H9 (cell line): ENCODE measurements around the gene METTL23. TPM values are rescaled to one million over a fixed set of nuclear protein-coding genes. Genes with fewer than 3 reads are reported as not detected.

ENCODE experiments used
- DNase-seq: peaks from one replicate; pipeline ENCODE4 v3.0.0-alpha.2; 2017
- H2AFZ ChIP-seq: one replicate; pipeline ENCODE4 v1.6.1; 2013; ENCODE audit warnings: mild to moderate bottlenecking, low read length, control low read depth, moderate library complexity
- H2AK5ac ChIP-seq: 2 replicates; pipeline ENCODE4 v1.6.1; 2013; ENCODE audit warnings: low read length, control low read depth, mixed read lengths; ENCODE audit not compliant: insufficient read length
- H2BK120ac ChIP-seq: one replicate; pipeline ENCODE4 v1.6.1; 2013; ENCODE audit warnings: low read depth, mild to moderate bottlenecking, low read length, control low read depth, inconsistent platforms; ENCODE audit not compliant: poor library complexity, severe bottlenecking
- H2BK12ac ChIP-seq: 2 replicates; pipeline ENCODE4 v1.6.1; 2013; ENCODE audit warnings: low read length, control low read depth, mixed read lengths, low read depth; ENCODE audit not compliant: insufficient read length
- H2BK15ac ChIP-seq: 2 replicates; pipeline ENCODE4 v1.6.1; 2013; ENCODE audit warnings: low read depth, low read length, control low read depth
- H2BK20ac ChIP-seq: one replicate; pipeline ENCODE4 v1.6.1; 2013; ENCODE audit warnings: low read depth, mild to moderate bottlenecking, low read length, control low read depth, inconsistent platforms; ENCODE audit not compliant: poor library complexity, severe bottlenecking
- H2BK5ac ChIP-seq: 2 replicates; pipeline ENCODE4 v1.6.1; 2013; ENCODE audit warnings: low read length, control low read depth, mixed read lengths; ENCODE audit not compliant: insufficient read length
- H3K14ac ChIP-seq: 2 replicates; pipeline ENCODE4 v1.6.1; 2013; ENCODE audit warnings: low read length, control low read depth; ENCODE audit not compliant: insufficient read depth
- H3K18ac ChIP-seq: 2 replicates; pipeline ENCODE4 v1.6.1; 2013; ENCODE audit warnings: low read depth, mild to moderate bottlenecking, mixed read lengths, low read length, control low read depth; ENCODE audit not compliant: insufficient read length
- H3K23ac ChIP-seq: 2 replicates; pipeline ENCODE4 v1.6.1; 2013; ENCODE audit warnings: low read length, control low read depth, mixed read lengths, low read depth; ENCODE audit not compliant: insufficient read length
- H3K23me2 ChIP-seq: 2 replicates; pipeline ENCODE4 v1.6.1; 2013; ENCODE audit warnings: low read depth, mild to moderate bottlenecking, mixed read lengths, low read length, control low read depth; ENCODE audit not compliant: insufficient read length, poor library complexity, severe bottlenecking
- H3K27ac ChIP-seq: 2 replicates; pipeline ENCODE4 v1.5.1; 2013; ENCODE audit warnings: low read length, control low read depth, mixed read lengths, low read depth; ENCODE audit not compliant: insufficient read length
- H3K27me3 ChIP-seq: 2 replicates; pipeline ENCODE4 v1.6.1; 2013; ENCODE audit warnings: low read length, control low read depth, inconsistent platforms; ENCODE audit not compliant: insufficient read depth
- H3K4ac ChIP-seq: 2 replicates; pipeline ENCODE4 v1.6.1; 2013; ENCODE audit warnings: low read depth, mild to moderate bottlenecking, control low read depth, inconsistent platforms, low read length, moderate library complexity
- H3K4me1 ChIP-seq: 2 replicates; pipeline ENCODE4 v1.6.1; 2013; ENCODE audit warnings: low read length, control low read depth, inconsistent platforms; ENCODE audit not compliant: insufficient read depth
- H3K4me2 ChIP-seq: 2 replicates; pipeline ENCODE4 v1.6.1; 2013; ENCODE audit warnings: low read length, control low read depth, mixed read lengths; ENCODE audit not compliant: insufficient read length, insufficient read depth
- H3K56ac ChIP-seq: 2 replicates; pipeline ENCODE4 v1.6.1; 2013; ENCODE audit warnings: low read depth, mild to moderate bottlenecking, mixed read lengths, low read length, control low read depth; ENCODE audit not compliant: insufficient read length
- H3K79me1 ChIP-seq: 2 replicates; pipeline ENCODE4 v1.6.1; 2013; ENCODE audit warnings: low read depth, mild to moderate bottlenecking, moderate library complexity, low read length, control low read depth, inconsistent platforms; ENCODE audit not compliant: insufficient read depth, poor library complexity, severe bottlenecking
- H3K79me2 ChIP-seq: 2 replicates; pipeline ENCODE4 v1.6.1; 2013; ENCODE audit warnings: low read length, control low read depth, inconsistent platforms; ENCODE audit not compliant: insufficient read depth
- H3K9ac ChIP-seq: 2 replicates; pipeline ENCODE4 v1.6.1; 2013; ENCODE audit warnings: low read length, control low read depth, mixed read lengths; ENCODE audit not compliant: insufficient read length; ENCODE audit errors: extremely low read depth
- H3K9me3 ChIP-seq: one replicate; pipeline ENCODE4 v1.6.1; 2013; ENCODE audit warnings: low read depth, low read length, inconsistent platforms; ENCODE audit not compliant: control insufficient read depth
- H3T11ph ChIP-seq: one replicate; pipeline ENCODE4 v1.6.1; 2013; ENCODE audit warnings: mild to moderate bottlenecking, low read length, control low read depth, inconsistent platforms
- H4K20me1 ChIP-seq: one replicate; pipeline ENCODE4 v1.6.1; 2013; ENCODE audit not compliant: control insufficient read depth, insufficient read length, insufficient read depth
- H4K5ac ChIP-seq: 2 replicates; pipeline ENCODE4 v1.6.1; 2013; ENCODE audit warnings: low read depth, mild to moderate bottlenecking, mixed read lengths, low read length, control low read depth; ENCODE audit not compliant: insufficient read length
- H4K8ac ChIP-seq: replicated peaks from 2 replicates; pipeline ENCODE4 v1.6.1; 2013; ENCODE audit warnings: low read length, control low read depth, mixed read lengths, low read depth; ENCODE audit not compliant: insufficient read length
- H4K91ac ChIP-seq: 2 replicates; pipeline ENCODE4 v1.6.1; 2013; ENCODE audit warnings: low read depth, mild to moderate bottlenecking, moderate library complexity, mixed read lengths, low read length, control low read depth; ENCODE audit not compliant: insufficient read length
- H3K27ac Mint-ChIP-seq, 3 experiments: 2 replicates in 2 of 3; 3 replicates in 1 of 3; pipeline ENCODE4 v1.8.0; 2020 to 2021; ENCODE audit warnings: mixed read lengths in 3 of 3, mild to moderate bottlenecking in 1 of 3, moderate library complexity in 1 of 3
- H3K27me3 Mint-ChIP-seq: 2 replicates; pipeline ENCODE4 v1.8.0; 2021; ENCODE audit warnings: low read depth, mild to moderate bottlenecking, moderate library complexity, mixed read lengths
- H3K36me3 Mint-ChIP-seq, 3 experiments: 2 replicates in 2 of 3; 3 replicates in 1 of 3; pipeline ENCODE4 v1.8.0; 2020 to 2021; ENCODE audit warnings: low read depth in 3 of 3, mixed read lengths in 3 of 3; ENCODE audit not compliant: insufficient read depth in 1 of 3
- H3K4me1 Mint-ChIP-seq, 2 experiments: 2 replicates each; pipeline ENCODE4 v1.8.0; 2020; ENCODE audit warnings: mixed read lengths in 2 of 2
- H3K4me3 Mint-ChIP-seq, 2 experiments: 2 replicates in 1 of 2; 3 replicates in 1 of 2; pipeline ENCODE4 v1.8.0; 2020 to 2021; ENCODE audit warnings: mild to moderate bottlenecking in 2 of 2, mixed read lengths in 2 of 2, moderate library complexity in 1 of 2
- H3K9me3 Mint-ChIP-seq, 2 experiments: 2 replicates in 1 of 2; 3 replicates in 1 of 2; pipeline ENCODE4 v1.8.0; 2020; ENCODE audit warnings: mild to moderate bottlenecking in 2 of 2, mixed read lengths in 2 of 2, moderate library complexity in 1 of 2
- CTCF ChIP-seq: fragments of 200-600 bp; sonication (generic); conservative IDR thresholded peaks from 3 replicates; pipeline ENCODE4 v1.8.0; 2021; ENCODE audit warnings: antibody characterized with exemption, mild to moderate bottlenecking
- WGBS: extraction: QIAGEN DNeasy Blood & Tissue Kit; methylation state at CpG from one replicate; pipeline ENCODE4 v1.1.7; 2013; ENCODE audit warnings: missing lambda C conversion rate, low lambda C conversion rate, mixed read lengths; ENCODE audit not compliant: insufficient read length; ENCODE audit errors: extremely low coverage; 5-methylcytosine and 5-hydroxymethylcytosine counted together
- total RNA-seq: library from RNA; stranded (reverse); gene quantifications from 2 replicates; pipeline ENCODE4 v1.2.1, GENCODE V29; 2021

METTL23 gene
- total RNA-seq, 1 experiment from 2014 or later = 29.9 TPM

- H3K79me2 ChIP-seq = 0 out of 2 replicates have a peak, but pooled peaks cover 3% of the 10 kb centered on the region
- DNase-seq = no peak
- no peak overlapping the region for H4K91ac ChIP-seq
- H2BK20ac ChIP-seq = no peak overlapping the region
- H4K8ac ChIP-seq = no peak overlapping the region
- no peak overlapping the region for H3K9ac ChIP-seq
- H3K27me3 ChIP-seq = no peaks in the 10 kb centered on the region
- H3K4me3 Mint-ChIP-seq = no peak overlapping the region
- no peak overlapping the region for H3K23ac ChIP-seq
- H3K9me3 ChIP-seq = no peaks in the 10 kb centered on the region
- no peak overlapping the region for H2BK15ac ChIP-seq
- H3K4me2 ChIP-seq = no peak overlapping the region
- H3K18ac ChIP-seq = no peak overlapping the region
- no peak overlapping the region for H3K27ac Mint-ChIP-seq
- H3K23me2 ChIP-seq = peaks cover 6% of the 10 kb centered on the region
- no peak overlapping the region for H3K27ac ChIP-seq
- H3K14ac ChIP-seq = no peak overlapping the region
- no peak overlapping the region for H2BK120ac ChIP-seq
- H3K4me1 Mint-ChIP-seq = peaks cover 8% of the 10 kb centered on the region in 2 experiments
- no peak for TF ChIP-seq CTCF
- no peaks in the 10 kb centered on the region for H3K27me3 Mint-ChIP-seq
- H2BK12ac ChIP-seq = no peak overlapping the region
- no peak overlapping the region for H3K4ac ChIP-seq
- H3K79me1 ChIP-seq = no peaks in the 10 kb centered on the region
- H2AK5ac ChIP-seq = no peak overlapping the region
- peaks cover 32 to 85% (median 83%) of the 10 kb centered on the region in 3 experiments; a peak in 6 of 7 replicates for H3K36me3 Mint-ChIP-seq
- no peak overlapping the region for H2BK5ac ChIP-seq
- no CpG with 5 or more reads among the region's 9 CpGs for WGBS
- H4K5ac ChIP-seq = no peak overlapping the region
- no peaks in the 10 kb centered on the region for H3K9me3 Mint-ChIP-seq
- H4K20me1 ChIP-seq = no peaks in the 10 kb centered on the region
- H3T11ph ChIP-seq = no peak overlapping the region
- H3K4me1 ChIP-seq = no peaks in the 10 kb centered on the region
- H2AFZ ChIP-seq = no peak overlapping the region
- no peak overlapping the region for H3K56ac ChIP-seq
Measured at GRCh38 chr17:76720941-76721340, 5.7 kb upstream of the METTL23 start.
